Skeletal muscle tissue (tissue), 4 donors: Measurements from ENCODE around the gene ZFYVE26. TPM values are rescaled to one million over a fixed set of nuclear protein-coding genes. Genes with fewer than 3 reads are reported as not detected.

ENCODE experiments used
- H3K27ac ChIP-seq: one replicate; pipeline ENCODE4 v1.7.0; 2013; ENCODE audit warnings: mild to moderate bottlenecking, low read depth, low read length, inconsistent platforms
- H3K27me3 ChIP-seq, 3 donors: one replicate each; pipeline ENCODE4 v1.7.0; 2013; ENCODE audit warnings: low read length in 3 of 3; ENCODE audit not compliant: control insufficient read depth in 3 of 3, insufficient read depth in 3 of 3
- H3K36me3 ChIP-seq, 3 donors: one replicate each; pipeline ENCODE4 v1.7.0; 2013; ENCODE audit warnings: low read length in 3 of 3; ENCODE audit not compliant: control insufficient read depth in 3 of 3, insufficient read depth in 3 of 3
- H3K4me1 ChIP-seq, 3 donors: one replicate each; pipeline ENCODE4 v1.7.0; 2013; ENCODE audit warnings: low read length in 3 of 3, mild to moderate bottlenecking in 3 of 3; ENCODE audit not compliant: control insufficient read depth in 3 of 3, insufficient read depth in 3 of 3
- H3K4me3 ChIP-seq, 3 donors: one replicate each; pipeline ENCODE4 v1.7.0; 2013; ENCODE audit warnings: low read length in 3 of 3
- H3K9ac ChIP-seq, 3 donors: one replicate each; pipeline ENCODE4 v1.7.0; 2013; ENCODE audit warnings: low read length in 3 of 3, mild to moderate bottlenecking in 3 of 3, moderate library complexity in 2 of 3, low read depth in 1 of 3
- H3K9me3 ChIP-seq, 3 donors: one replicate each; pipeline ENCODE4 v1.7.0; 2013; ENCODE audit warnings: low read length in 3 of 3; ENCODE audit not compliant: control insufficient read depth in 3 of 3
- total RNA-seq: library from RNA; depleted of rRNA; stranded (reverse); fragments of >200 nt; gene quantifications from one replicate; pipeline ENCODE4 v1.2.3, GENCODE V29; 2014
- donor health status: Osteomylitis.

The ZFYVE26 gene
- total RNA-seq, 1 donor from 2014 or later, result 21.9 TPM

- Histone ChIP-seq H3K36me3 (no peaks in the 10 kb centered on the region), H3K9me3 (no peaks in the 10 kb centered on the region), H3K4me1 (peaks cover 21 to 27% (median 22%) of the 10 kb centered on the region in 3 donors), H3K9ac (no peak overlapping the region), H3K4me3 (peak overlapping the region in 2 of 3 donors; percentile 2 to 35), H3K27ac (peak overlapping the region; percentile 41), H3K27me3 (no peaks in the 10 kb centered on the region)
Measured at GRCh38 chr14:67735336-67736147, 80.8 kb downstream of the ZFYVE26 start.

DNA sequence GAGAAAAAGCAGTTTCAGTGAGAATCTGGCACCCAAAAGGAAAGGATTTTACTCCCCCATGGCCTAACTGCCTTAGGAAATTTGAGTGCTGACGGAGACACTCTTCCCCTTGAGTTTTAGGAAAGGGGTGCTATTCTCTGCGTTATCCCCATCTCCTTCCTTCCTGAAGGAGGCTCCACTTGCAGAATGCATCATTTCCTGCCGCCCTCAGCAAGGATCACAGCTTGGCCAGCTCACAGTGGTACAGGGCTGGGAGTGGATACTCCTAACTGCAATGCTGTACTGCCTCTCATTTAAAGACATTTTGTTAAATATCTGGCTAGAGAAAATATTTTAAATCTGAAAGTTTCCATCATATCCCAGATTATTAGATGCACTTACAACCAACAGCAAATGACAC lies 81.7 kb downstream of the ZFYVE26 start:
- no peak overlapping the region for H3K4me3 ChIP-seq
- no peak overlapping the region for H3K9ac ChIP-seq
- H3K9me3 ChIP-seq, result no peaks in the 10 kb centered on the region
- H3K27ac ChIP-seq, result no peak overlapping the region
- peaks cover 21 to 27% (median 22%) of the 10 kb centered on the region in 3 donors for H3K4me1 ChIP-seq
- H3K27me3 ChIP-seq, result no peaks in the 10 kb centered on the region
- H3K36me3 ChIP-seq, result no peaks in the 10 kb centered on the region

- H3K27me3 ChIP-seq, result no peaks in the 10 kb centered on the region
- peak overlapping the region in 1 of 3 donors; percentile 37 for H3K4me3 ChIP-seq
- peaks cover 21 to 24% (median 22%) of the 10 kb centered on the region in 3 donors for H3K4me1 ChIP-seq
- H3K9me3 ChIP-seq, result no peaks in the 10 kb centered on the region
- no peak overlapping the region for H3K9ac ChIP-seq
- no peaks in the 10 kb centered on the region for H3K36me3 ChIP-seq
- H3K27ac ChIP-seq, result peak overlapping the region; percentile 36
Measured at GRCh38 chr14:67733616-67734015, 82.8 kb downstream of the ZFYVE26 start.

- H3K9ac ChIP-seq, result peak overlapping the region in 1 of 3 donors; percentile 43
- H3K27me3 ChIP-seq, result peaks cover 0 to 2% (median 0%) of the 10 kb centered on the region in 3 donors
- no peak overlapping the region for H3K27ac ChIP-seq
- no peaks in the 10 kb centered on the region for H3K9me3 ChIP-seq
- H3K4me1 ChIP-seq, result peaks cover 8 to 9% (median 8%) of the 10 kb centered on the region in 3 donors
- H3K4me3 ChIP-seq, result no peak overlapping the region
- no peaks in the 10 kb centered on the region for H3K36me3 ChIP-seq
Measured at GRCh38 chr14:67729072-67729885, 87.1 kb downstream of the ZFYVE26 start.

GRCh38 chr14:67728258-67728657 lies 88.1 kb downstream of the ZFYVE26 start:
- Histone ChIP-seq H3K36me3 (no peaks in the 10 kb centered on the region), H3K4me3 (no peak overlapping the region), H3K27me3 (peaks cover 0 to 2% (median 0%) of the 10 kb centered on the region in 3 donors), H3K4me1 (peaks cover 0 to 2% (median 0%) of the 10 kb centered on the region in 3 donors), H3K27ac (no peak overlapping the region), H3K9ac (no peak overlapping the region), H3K9me3 (no peaks in the 10 kb centered on the region)

DNA sequence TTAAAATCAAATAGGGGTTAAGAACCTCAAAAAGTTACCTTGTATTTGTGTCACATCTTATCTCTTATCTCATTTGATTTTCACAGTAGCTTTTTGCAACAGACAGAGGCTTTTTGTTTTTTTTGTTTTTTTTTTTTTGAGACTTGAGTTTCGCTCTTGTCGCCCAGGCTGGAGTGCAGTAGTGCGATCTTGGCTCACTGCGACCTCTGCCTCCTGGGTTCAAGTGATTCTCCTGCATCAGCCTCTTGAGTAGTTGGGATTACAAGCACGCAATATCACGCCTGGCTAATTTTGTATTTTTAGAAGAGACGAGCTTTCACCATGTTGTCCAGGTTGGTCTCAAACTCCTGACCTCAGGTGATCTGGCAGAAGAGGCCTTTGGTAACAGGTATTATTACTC lies 89.0 kb downstream of the ZFYVE26 start:
- Histone ChIP-seq H3K27ac (no peak overlapping the region), H3K4me3 (no peak overlapping the region), H3K27me3 (peaks cover 0 to 2% (median 0%) of the 10 kb centered on the region in 3 donors), H3K4me1 (peaks cover 3 to 5% (median 4%) of the 10 kb centered on the region in 3 donors), H3K36me3 (no peaks in the 10 kb centered on the region), H3K9me3 (no peaks in the 10 kb centered on the region), H3K9ac (no peak overlapping the region)

GRCh38 chr14:67725171-67725570 lies 91.2 kb downstream of the ZFYVE26 start:
- no peak overlapping the region for H3K9ac ChIP-seq
- H3K27me3 ChIP-seq, result peaks cover 0 to 2% (median 0%) of the 10 kb centered on the region in 3 donors
- H3K27ac ChIP-seq, result no peak overlapping the region
- H3K36me3 ChIP-seq, result no peaks in the 10 kb centered on the region
- no peaks in the 10 kb centered on the region for H3K9me3 ChIP-seq
- H3K4me3 ChIP-seq, result no peak overlapping the region
- H3K4me1 ChIP-seq, result peaks cover 9 to 11% (median 9%) of the 10 kb centered on the region in 3 donors

DNA sequence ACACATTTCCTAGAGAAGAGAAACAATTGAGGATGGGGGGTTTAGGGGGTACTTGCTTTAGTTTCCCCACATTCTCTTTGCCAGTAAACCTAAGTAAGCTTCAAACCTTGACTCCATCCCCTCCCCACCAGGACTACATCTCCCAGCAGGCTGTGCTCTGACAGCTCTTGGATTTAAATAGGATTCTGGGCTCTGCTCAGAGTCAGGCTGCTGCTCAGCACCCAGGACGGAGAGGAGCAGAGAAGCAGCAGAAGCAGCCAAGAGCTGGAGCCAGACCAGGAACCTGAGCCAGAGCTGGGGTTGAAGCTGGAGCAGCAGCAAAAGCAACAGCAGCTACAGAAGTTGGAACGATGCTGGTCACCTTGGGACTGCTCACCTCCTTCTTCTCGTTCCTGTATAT lies 94.1 kb downstream of the ZFYVE26 start:
- Histone ChIP-seq H3K4me1 (peaks cover 11 to 13% (median 13%) of the 10 kb centered on the region in 3 donors), H3K9ac (no peak overlapping the region), H3K36me3 (no peaks in the 10 kb centered on the region), H3K4me3 (peak overlapping the region in 1 of 3 donors; percentile 5), H3K9me3 (no peaks in the 10 kb centered on the region), H3K27me3 (peaks cover 0 to 2% (median 0%) of the 10 kb centered on the region in 3 donors), H3K27ac (no peak overlapping the region)

GRCh38 chr14:67721875-67722274 lies 94.5 kb downstream of the ZFYVE26 start:
- Histone ChIP-seq H3K27me3 (peaks cover 0 to 2% (median 0%) of the 10 kb centered on the region in 3 donors), H3K4me3 (no peak overlapping the region), H3K4me1 (peaks cover 11 to 15% (median 13%) of the 10 kb centered on the region in 3 donors), H3K9ac (no peak overlapping the region), H3K9me3 (no peaks in the 10 kb centered on the region), H3K36me3 (no peaks in the 10 kb centered on the region), H3K27ac (no peak overlapping the region)
